K562 (cell line): ENCODE data around the gene LACTB. TPM values are rescaled to one million over a fixed set of nuclear protein-coding genes. Genes with fewer than 3 reads are reported as not detected.

Source experiments
- CHD2 ChIP-seq: IDR thresholded peaks from 2 replicates; pipeline ENCODE4 v1.6.1; 2011; ENCODE audit warnings: low read depth, low read length
- FOSL1 ChIP-seq: fragments of 200-800 bp; sonication (Bioruptor generic); conservative IDR thresholded peaks from 2 replicates; pipeline ENCODE4 v1.6.1; 2016; ENCODE audit warnings: missing genetic modification characterization, missing compliant biosample characterization
- HCFC1 ChIP-seq: IDR thresholded peaks from 2 replicates; pipeline ENCODE4 v1.6.1; 2012; ENCODE audit warnings: low read depth, low read length, improper control_type of control experiment
- HDAC2 ChIP-seq: fragments of 450-650 bp; IDR thresholded peaks from 2 replicates; pipeline ENCODE4 v1.6.1; 2016; ENCODE audit warnings: mild to moderate bottlenecking
- HNRNPL ChIP-seq: fragments of 200-400 bp; formaldehyde crosslinking; IDR thresholded peaks from 2 replicates; pipeline ENCODE4 v1.6.1; 2017; ENCODE audit warnings: low read depth, mild to moderate bottlenecking, low read length
- ILK ChIP-seq: fragments of 450-650 bp; IDR thresholded peaks from 2 replicates; pipeline ENCODE4 v1.6.1; 2016; ENCODE audit warnings: missing genetic modification characterization, low read depth, mild to moderate bottlenecking, missing compliant biosample characterization, moderate library complexity, borderline replicate concordance
- MEIS2 ChIP-seq: fragments of 450-650 bp; IDR thresholded peaks from 2 replicates; pipeline ENCODE4 v1.6.1; 2014; ENCODE audit warnings: mild to moderate bottlenecking; ENCODE audit not compliant: partially characterized antibody
- MIER1 ChIP-seq: fragments of 450-650 bp; IDR thresholded peaks from 2 replicates; pipeline ENCODE4 v1.6.1; 2016; ENCODE audit warnings: antibody characterized with exemption, mild to moderate bottlenecking, low read depth
- NCOA4 ChIP-seq: fragments of 450-650 bp; IDR thresholded peaks from 2 replicates; pipeline ENCODE4 v1.6.1; 2018; ENCODE audit warnings: mild to moderate bottlenecking; ENCODE audit not compliant: partially characterized antibody
- NFXL1 ChIP-seq: fragments of 450-650 bp; formaldehyde crosslinking; IDR thresholded peaks from 2 replicates; pipeline ENCODE4 v1.4.0; 2021; ENCODE audit warnings: mild to moderate bottlenecking
- PHF8 ChIP-seq: fragments of 200-600 bp; sonication (generic); IDR thresholded peaks from 2 replicates; pipeline ENCODE4 v1.6.1; 2012; ENCODE audit warnings: mixed run types, mild to moderate bottlenecking, inconsistent platforms, low read length, moderate library complexity, borderline replicate concordance
- RBBP5 ChIP-seq: fragments of 200-600 bp; sonication (generic); IDR thresholded peaks from 2 replicates; pipeline ENCODE4 v1.6.1; 2012; ENCODE audit warnings: borderline replicate concordance, mild to moderate bottlenecking, low read length, control low read depth, inconsistent platforms; ENCODE audit not compliant: insufficient read depth, poor library complexity, severe bottlenecking
- SMARCC2 ChIP-seq: fragments of 450-650 bp; IDR thresholded peaks from 2 replicates; pipeline ENCODE4 v1.6.1; 2017; ENCODE audit warnings: antibody characterized with exemption, moderate library complexity, mild to moderate bottlenecking, low read depth
- TRIM28 ChIP-seq: fragments of 450-650 bp; IDR thresholded peaks from 2 replicates; pipeline ENCODE4 v1.6.1; 2017
- XRCC5 ChIP-seq: fragments of 200-400 bp; formaldehyde crosslinking; IDR thresholded peaks from 2 replicates; pipeline ENCODE4 v1.6.1; 2017; ENCODE audit warnings: low read depth, mild to moderate bottlenecking, low read length
- polyA plus RNA-seq, 8 experiments: library from polyadenylated mRNA; depleted of rRNA in 4 of 8; stranded (reverse) in 5 of 8; unstranded in 3 of 8; fragments of >200 nt; fragmentation: Nextera tagmentation in 2 of 8; fragmentation: Illumina TruSeq in 1 of 8; extraction: Ambion mirVana in 2 of 8; extraction: Trizol in 1 of 8; gene quantifications; 2 replicates each; pipeline versions ENCODE4 v1.2.1 to v1.2.3, GENCODE V29; 2011 to 2014; ENCODE audit warnings: inconsistent platforms in 1 of 8, missing spikeins in 1 of 8
- total RNA-seq, 7 experiments: library from RNA; depleted of rRNA in 6 of 7; stranded (reverse); fragments of >200 nt in 6 of 7; fragmentation: Illumina TruSeq in 2 of 7; extraction: Trizol in 2 of 7; gene quantifications; 2 replicates each; pipeline versions ENCODE4 v1.2.1 to v1.2.3, GENCODE V29; 2011 to 2021; ENCODE audit warnings: low replicate concordance in 1 of 7
- TF ChIP-seq, protein P1 (sequence below): fragments of 250-450 bp; sonication (Bioruptor Pico); IDR thresholded peaks from 2 replicates; pipeline ENCODE4 v1.4.0; 2020; ENCODE audit warnings: mild to moderate bottlenecking, moderate library complexity, borderline replicate concordance
- TF ChIP-seq, protein P2 (sequence below): fragments of 250-450 bp; sonication (Bioruptor Pico); IDR thresholded peaks from 2 replicates; pipeline ENCODE4 v1.4.0; 2020

The LACTB gene
- total and polyA plus RNA-seq, 9 of the 15 experiments (the other 6 are each of a cell fraction or from before 2014, with no cell fraction given): 3.1 to 15.5 (median 9.8) TPM

DNA sequence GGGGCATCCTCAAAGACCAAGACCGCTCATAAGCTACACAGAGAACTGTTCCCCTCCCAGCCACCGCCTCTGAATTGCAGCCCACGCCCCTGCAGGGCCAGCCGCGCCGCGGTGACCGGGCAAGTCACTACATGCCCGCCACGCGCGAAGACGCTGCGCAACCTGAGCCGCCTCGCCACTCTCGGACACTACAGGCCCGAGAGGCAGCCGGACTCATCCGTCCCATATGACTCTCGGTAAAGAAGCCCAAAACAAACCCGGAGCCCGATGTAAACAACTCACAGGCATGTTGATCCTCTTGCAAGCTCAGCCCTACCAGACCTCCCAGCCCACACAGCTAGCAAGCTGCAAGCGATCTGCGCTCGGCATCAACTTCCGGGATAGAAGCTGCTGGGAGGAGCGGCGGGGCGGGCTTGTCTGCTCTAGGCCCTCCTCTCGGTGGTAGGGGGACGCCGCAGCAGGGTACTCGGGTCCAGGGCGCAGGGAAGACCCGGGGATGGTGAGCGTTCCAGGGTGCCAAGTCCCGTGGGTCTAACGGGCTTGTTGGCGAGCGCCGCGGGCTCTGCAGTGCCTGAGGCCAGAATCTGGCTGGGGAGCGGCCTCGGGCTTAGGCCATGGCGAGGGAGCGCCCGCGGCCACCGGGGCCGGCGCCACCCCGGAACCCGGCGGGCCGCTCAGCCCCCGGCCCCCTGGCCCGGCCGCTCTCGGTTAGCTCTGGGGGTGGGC is 35.6 kb downstream of the LACTB start, which contains the start of gene RPS27L (continued):
- peak; percentile 31; the same call in 1 of the 2 replicates for TF ChIP-seq SMARCC2
- peak; percentile 36; the same call in 1 of the 2 replicates for TF ChIP-seq FOSL1
- peak; percentile 90 for TF ChIP-seq RBBP5
- no peak for TF ChIP-seq NCOA4
- peak; percentile 94 for TF ChIP-seq HDAC2
- TF ChIP-seq, protein P1, sequence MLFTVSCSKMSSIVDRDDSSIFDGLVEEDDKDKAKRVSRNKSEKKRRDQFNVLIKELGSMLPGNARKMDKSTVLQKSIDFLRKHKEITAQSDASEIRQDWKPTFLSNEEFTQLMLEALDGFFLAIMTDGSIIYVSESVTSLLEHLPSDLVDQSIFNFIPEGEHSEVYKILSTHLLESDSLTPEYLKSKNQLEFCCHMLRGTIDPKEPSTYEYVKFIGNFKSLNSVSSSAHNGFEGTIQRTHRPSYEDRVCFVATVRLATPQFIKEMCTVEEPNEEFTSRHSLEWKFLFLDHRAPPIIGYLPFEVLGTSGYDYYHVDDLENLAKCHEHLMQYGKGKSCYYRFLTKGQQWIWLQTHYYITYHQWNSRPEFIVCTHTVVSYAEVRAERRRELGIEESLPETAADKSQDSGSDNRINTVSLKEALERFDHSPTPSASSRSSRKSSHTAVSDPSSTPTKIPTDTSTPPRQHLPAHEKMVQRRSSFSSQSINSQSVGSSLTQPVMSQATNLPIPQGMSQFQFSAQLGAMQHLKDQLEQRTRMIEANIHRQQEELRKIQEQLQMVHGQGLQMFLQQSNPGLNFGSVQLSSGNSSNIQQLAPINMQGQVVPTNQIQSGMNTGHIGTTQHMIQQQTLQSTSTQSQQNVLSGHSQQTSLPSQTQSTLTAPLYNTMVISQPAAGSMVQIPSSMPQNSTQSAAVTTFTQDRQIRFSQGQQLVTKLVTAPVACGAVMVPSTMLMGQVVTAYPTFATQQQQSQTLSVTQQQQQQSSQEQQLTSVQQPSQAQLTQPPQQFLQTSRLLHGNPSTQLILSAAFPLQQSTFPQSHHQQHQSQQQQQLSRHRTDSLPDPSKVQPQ (CRISPR knock-in tag): no peak
- TF ChIP-seq CHD2: no peak
- no peak for TF ChIP-seq MIER1
- TF ChIP-seq PHF8: peak; percentile 96
- TF ChIP-seq MEIS2: no peak
- TF ChIP-seq ILK (tag): no peak
- TF ChIP-seq XRCC5: 0 out of 2 replicates have a peak, but pooled peaks have one; percentile 50
- TF ChIP-seq HNRNPL: no peak
- TF ChIP-seq TRIM28: no peak
- TF ChIP-seq, protein P2, sequence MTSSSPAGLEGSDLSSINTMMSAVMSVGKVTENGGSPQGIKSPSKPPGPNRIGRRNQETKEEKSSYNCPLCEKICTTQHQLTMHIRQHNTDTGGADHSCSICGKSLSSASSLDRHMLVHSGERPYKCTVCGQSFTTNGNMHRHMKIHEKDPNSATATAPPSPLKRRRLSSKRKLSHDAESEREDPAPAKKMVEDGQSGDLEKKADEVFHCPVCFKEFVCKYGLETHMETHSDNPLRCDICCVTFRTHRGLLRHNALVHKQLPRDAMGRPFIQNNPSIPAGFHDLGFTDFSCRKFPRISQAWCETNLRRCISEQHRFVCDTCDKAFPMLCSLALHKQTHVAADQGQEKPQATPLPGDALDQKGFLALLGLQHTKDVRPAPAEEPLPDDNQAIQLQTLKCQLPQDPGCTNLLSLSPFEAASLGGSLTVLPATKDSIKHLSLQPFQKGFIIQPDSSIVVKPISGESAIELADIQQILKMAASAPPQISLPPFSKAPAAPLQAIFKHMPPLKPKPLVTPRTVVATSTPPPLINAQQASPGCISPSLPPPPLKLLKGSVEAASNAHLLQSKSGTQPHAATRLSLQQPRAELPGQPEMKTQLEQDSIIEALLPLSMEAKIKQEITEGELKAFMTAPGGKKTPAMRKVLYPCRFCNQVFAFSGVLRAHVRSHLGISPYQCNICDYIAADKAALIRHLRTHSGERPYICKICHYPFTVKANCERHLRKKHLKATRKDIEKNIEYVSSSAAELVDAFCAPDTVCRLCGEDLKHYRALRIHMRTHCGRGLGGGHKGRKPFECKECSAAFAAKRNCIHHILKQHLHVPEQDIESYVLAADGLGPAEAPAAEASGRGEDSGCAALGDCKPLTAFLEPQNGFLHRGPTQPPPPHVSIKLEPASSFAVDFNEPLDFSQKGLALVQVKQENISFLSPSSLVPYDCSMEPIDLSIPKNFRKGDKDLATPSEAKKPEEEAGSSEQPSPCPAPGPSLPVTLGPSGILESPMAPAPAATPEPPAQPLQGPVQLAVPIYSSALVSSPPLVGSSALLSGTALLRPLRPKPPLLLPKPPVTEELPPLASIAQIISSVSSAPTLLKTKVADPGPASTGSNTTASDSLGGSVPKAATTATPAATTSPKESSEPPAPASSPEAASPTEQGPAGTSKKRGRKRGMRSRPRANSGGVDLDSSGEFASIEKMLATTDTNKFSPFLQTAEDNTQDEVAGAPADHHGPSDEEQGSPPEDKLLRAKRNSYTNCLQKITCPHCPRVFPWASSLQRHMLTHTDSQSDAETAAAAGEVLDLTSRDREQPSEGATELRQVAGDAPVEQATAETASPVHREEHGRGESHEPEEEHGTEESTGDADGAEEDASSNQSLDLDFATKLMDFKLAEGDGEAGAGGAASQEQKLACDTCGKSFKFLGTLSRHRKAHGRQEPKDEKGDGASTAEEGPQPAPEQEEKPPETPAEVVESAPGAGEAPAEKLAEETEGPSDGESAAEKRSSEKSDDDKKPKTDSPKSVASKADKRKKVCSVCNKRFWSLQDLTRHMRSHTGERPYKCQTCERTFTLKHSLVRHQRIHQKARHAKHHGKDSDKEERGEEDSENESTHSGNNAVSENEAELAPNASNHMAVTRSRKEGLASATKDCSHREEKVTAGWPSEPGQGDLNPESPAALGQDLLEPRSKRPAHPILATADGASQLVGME (CRISPR knock-in tag): peak; percentile 10; the same call in 1 of the 2 replicates
- peak; percentile 61 for TF ChIP-seq HCFC1
- no peak for TF ChIP-seq NFXL1 (CRISPR knock-in tag)
